Activated CD4-positive, alpha-beta T cell treated with anti-CD3 and anti-CD28 coated beads, Interleukin-2, amount 50 U/mL, for 16 hours (primary cell): ENCODE measurements around the gene HES3.

Experiments
- DNase-seq: peaks from one replicate; pipeline ENCODE4 v3.0.0-alpha.2; 2020

Gene HES3

DNA sequence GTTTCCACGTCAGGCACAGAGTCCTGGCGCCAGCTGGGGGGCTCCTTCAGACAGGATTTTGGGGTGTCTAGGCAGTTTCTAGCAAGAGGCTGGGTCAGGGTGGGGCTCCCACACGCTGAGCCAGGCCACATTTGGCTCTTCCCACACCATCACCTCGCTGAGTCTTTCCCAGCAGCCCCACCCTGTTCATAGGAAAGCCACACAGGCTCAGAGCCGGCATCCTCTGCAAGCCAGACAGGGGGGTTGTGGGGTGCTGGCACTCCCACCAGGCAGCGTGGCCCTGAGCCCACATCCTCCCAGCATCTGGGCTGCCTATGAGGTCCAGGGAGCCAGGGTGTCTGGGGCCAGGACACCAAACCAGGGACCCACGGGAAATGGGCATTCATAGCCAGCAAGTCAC lies 19.7 kb downstream of the HES3 start:
- DNase-seq: no peak

DNA sequence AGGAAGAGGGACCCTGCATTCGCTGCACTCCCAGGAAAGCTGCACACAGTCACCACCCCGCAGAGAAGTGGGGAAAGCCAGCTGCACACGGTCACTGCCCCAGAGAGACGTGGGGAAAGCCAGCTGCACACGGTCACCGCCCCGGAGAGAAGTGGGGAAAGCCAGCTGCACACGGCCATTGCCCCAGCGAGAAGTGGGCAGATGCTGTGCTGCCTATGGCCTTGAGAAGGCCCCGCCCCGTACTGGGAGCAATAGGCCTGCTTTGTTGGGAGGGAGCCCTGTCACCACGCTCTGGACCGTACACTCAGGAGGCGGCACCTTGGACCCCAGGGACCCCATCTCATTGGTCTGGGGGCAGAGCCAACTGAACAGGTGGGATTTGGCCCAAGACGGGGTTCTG lies 21.2 kb downstream of the HES3 start:
- no peak for DNase-seq

GRCh38 chr1:6266641-6267040 lies 22.7 kb downstream of the HES3 start:
- DNase-seq: no peak

- DNase-seq: no peak
Observed at GRCh38 chr1:6267686-6268322, 23.8 kb downstream of the HES3 start.

DNA sequence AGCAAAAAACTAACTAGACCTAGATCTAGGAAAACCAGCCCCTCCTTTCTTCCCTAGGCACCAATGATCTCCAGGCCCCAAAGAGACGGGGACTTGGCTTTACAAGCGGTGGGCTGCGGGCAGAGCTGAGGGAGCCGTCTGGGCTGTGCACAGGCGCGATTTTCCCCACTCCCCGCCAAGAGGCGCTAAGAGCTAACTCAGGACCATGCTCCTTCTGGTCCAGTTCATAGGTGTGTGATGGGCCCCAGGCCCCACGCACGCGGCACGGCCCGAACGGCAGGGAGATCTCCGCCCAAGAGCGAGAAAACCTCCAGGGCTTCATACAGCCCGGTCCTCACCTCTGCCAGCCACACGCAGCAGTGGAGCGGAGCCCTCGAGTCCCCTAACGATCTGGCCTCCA lies 24.4 kb downstream of the HES3 start:
- DNase-seq: no peak

- no peak for DNase-seq
Observed at GRCh38 chr1:6269296-6269695, 25.3 kb downstream of the HES3 start.

GRCh38 chr1:6269720-6270400 lies 25.9 kb downstream of the HES3 start:
- no peak for DNase-seq

DNA sequence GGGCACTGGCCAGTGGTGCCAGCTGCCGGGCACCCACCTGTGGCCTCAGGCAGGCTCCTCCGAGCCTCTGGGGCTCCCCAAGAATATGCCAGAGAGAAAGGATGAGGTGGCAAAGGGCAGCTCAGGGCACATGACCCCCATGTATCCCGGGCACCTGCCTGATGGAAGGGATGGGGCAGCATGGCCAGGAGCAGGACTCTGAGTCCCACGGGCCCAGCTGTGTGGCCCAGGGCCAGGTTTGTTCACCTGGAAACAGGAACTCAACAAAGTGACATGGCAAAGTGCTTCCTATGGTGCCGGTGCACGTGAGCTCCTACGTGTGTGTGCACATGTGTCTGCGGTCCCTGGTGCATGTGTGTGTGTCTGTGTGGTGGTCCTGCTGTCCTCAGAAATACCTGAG lies 26.4 kb downstream of the HES3 start:
- DNase-seq: no peak

DNA sequence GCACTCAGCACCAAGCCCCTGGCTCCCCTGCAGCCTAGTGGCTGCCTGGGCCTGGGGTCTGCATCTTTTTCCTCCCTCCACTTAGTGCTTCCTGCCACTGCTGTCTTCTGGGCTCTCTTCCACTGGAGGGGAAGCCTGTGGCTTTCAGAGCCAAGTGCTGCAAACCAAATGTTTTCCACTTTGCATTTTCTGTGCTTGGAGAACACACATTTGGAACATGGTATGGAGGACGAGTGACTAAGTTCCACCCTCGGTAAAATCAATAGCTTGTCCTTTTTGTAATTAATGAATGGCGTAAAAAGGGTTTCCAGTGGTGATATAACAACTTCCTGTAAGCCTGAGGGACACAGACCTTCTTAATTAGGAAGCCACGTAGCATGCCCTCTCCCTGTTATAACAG lies 27.0 kb downstream of the HES3 start:
- DNase-seq: no peak

- no peak for DNase-seq
Observed at GRCh38 chr1:6271554-6271953, 27.6 kb downstream of the HES3 start.

DNA sequence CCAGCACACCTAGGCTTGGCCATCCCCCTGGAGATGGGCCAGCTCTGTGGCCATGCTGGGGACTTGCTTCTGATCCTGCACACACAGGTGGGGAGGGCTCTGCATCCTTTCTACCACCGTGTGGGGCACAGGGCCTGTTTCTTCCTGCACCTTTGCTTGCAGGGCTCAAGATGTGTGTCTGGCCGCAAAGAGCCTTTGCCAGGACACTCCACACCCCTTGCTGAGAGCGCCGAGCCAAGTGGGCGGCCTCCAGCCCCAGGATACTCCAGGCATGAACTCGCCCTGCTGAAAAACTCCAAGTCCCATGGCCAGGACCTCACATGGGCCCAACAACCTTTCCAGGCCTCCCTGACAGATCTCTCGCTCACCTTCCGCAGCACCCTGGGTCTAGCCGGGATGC lies 28.5 kb downstream of the HES3 start:
- no peak for DNase-seq

GRCh38 chr1:6272868-6273267 lies 28.9 kb downstream of the HES3 start:
- DNase-seq: no peak

DNA sequence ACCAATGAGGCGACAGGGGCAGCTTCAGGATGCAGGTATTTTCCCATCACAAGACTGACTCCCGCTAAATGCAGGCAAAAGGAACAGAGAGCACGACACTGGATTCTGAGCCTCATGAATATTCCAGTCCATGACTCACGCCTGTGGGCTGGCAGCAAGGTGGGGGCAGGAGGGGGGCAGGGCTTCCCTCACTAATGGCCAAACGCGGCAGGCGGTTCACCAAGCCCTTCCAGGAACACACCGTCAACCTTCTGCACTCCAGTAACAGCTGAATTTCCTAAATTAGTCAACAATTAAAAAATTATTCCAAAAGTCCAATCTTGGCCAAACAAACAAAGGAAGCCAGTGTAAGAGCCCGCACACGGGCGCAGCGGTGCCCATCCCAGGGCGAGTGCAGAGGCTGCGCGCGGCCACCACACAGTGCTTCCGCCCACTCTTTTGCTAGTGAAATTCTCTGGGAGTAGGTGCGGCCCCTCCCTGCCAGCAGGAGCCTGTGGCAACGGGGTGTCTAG lies 29.5 kb downstream of the HES3 start:
- no peak for DNase-seq

- DNase-seq: no peak
Observed at GRCh38 chr1:6274102-6274501, 30.1 kb downstream of the HES3 start.

DNA sequence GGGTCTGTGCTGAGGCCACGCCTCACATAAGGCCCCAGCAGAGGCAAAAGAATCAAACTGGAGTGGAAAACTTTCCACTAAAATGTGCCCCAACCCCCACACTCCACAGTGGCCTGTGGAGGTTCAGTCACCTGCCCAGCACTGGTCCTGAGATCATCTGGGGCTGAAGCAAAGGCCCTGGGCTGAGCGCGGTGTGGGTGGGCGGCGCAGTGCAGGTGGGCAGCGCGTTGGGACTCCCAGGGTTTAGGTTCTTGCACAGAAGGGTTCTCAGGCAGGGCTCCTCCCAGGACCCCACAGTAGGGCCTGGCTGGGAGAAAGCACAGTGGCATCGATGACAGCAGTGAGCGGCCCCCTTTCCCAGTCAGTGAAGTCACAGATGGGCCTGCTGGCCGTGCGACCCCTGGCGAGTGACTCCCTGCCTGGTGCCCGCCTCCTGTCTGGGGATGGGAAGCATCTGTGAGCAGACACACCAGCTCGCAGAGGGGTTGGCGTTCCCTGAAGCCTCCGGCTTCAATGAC lies 30.7 kb downstream of the HES3 start:
- DNase-seq: no peak

DNA sequence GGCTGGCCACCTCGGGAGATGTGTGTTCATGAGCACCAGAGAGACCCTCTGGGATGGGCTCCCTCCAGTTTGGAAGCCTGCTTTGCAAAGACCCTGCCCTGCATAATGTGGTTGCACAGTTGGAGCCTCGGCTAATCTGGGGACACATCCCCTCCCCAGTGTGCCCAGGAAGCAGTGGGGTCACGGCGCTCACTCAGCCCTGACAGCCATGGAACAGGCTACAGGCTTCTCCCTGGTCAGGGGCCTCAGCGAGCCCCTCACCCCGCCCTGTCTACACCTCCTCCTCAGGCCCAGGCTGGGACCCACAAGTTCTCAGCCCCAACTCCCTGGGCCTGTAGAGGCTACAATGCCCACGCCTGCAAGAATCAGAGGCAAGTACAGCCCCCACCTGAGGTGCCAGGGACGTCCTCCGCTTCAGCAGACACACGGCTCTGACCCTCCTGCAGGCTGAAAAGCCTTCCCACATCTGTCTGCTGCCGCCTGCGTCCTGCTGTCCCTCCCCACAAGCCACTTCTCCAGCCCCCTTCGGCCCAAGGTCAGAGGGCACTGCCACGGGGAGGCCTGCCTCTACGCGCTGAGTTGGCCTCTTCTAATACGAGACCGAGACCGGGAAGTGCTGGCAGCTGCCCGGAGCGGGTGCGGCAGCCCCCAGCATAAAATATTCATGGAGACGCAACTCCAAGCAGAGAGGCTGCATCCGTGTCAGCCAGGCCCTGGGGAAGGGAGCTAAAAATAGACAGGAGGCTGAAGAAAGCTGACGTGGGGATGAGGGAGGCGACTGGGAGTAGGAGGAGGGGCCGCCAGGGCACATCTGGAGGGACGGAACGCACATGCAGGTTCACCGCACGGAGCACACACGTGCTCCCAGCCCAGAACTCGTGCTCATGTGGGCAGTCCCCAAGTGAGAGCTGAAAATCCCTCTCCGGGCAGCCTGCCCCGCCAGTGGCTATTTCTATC lies 32.1 kb downstream of the HES3 start:
- DNase-seq: no peak

DNA sequence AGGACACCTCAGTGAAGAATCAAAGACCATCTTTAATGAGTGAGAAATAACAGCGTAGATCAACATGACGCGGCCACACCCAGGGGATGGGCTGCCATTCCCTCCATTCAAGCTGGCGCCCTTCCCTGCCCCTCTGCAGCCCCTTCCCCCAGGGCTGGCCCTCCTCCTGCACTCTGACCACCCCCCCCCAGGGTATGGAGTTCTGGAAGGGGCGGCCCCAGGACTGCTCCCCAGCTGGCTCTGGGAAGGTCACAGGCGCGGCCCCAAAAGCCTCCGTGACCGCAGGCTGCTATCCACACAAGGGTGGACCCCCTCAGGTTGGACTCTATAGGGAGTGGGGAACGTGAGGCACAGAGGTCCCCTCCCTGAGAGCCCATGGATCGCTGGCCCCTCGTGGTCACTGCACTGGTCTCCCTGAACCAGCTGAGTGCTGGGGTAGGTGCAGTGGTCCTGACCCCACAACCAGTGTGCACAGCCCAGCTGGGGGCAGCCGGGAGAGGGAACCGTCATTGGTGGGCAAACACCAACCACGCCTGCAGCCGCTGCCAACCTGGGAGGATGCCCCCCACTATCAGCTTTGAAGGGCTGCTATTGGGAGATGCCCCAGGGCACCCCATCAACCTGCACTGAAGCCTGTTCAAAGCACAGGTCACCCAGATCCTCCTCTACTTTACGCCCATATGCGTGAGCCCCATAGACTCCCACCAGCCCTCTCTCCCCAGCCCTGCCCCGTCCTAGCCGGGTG lies 33.0 kb downstream of the HES3 start:
- no peak for DNase-seq

GRCh38 chr1:6278263-6278662 lies 34.3 kb downstream of the HES3 start:
- no peak for DNase-seq

- no peak for DNase-seq
Observed at GRCh38 chr1:6279066-6279465, 35.1 kb downstream of the HES3 start.

- DNase-seq: no peak
Observed at GRCh38 chr1:6279613-6280383, 35.8 kb downstream of the HES3 start.

DNA sequence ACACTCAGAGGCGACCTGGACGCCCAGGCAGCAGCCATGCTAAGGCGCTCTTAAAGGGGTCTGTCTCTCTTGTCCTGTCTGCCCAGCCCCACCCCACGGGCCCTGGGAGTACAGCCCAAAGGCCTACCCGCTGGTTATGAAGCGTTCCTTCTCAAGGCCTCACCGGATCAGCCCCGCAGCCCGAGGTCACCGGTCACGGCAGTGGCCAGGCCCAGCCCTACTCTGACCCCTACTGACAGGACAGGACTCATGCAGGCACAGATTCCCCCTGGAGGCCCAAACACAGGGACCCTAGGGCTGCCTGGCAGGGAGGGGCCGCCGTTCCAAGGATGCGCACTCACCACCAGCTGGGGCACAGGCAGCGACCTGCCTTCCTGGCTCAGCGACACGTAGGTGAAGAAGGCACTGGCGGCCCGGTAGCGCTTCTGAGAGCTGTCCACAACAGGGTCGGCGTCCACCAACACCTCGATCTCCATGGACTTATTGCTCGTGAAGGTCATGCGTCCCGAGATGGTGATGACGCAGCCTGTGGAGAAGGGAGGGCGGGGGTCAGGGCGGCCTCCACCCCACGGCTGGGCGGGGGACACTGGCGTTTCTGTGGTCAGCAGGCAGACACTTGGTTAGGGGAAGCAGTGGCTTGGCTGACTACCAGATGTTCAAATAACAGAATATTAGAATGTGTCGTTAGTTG lies 36.9 kb downstream of the HES3 start:
- no peak for DNase-seq
